Measurements from ENCODE around the gene TPRG1. TPM values are rescaled to one million over a fixed set of nuclear protein-coding genes. Genes with fewer than 3 reads are reported as not detected.

TPRG1 gene
- total and polyA plus RNA-seq, 9 of the 15 experiments (the other 6 are each of a cell fraction or from before 2014, with no cell fraction given), result 0.01 TPM; not detected in 8

- no peak overlapping the region for H3K4me3 ChIP-seq
- in situ Hi-C loops (cut with MboI) (no loop called here), intact Hi-C loops (cut with micrococcal nuclease) (no loop called here)
- WGBS (ENCODE audit: insufficient coverage, low coverage, missing lambda C conversion rate), result 3% methylated on average over 2 of the region's 3 CpGs
- no peaks in the 10 kb centered on the region for H3K36me3 ChIP-seq (ENCODE audit: control insufficient read depth, insufficient read depth, low read length)
- H3K9ac ChIP-seq (ENCODE audit: insufficient read depth in 1 of 2, low read depth in 2 of 2, low read length in 2 of 2), result no peak overlapping the region
- FAIRE-seq (no peak), DNase-seq (ENCODE audit: extremely low read depth in 1 of 4, low spot score in 3 of 4) (no peak), ATAC-seq (no peak)
- H3K79me2 ChIP-seq (ENCODE audit: control insufficient read depth, insufficient read depth, low read length), result no peaks in the 10 kb centered on the region
- no peaks in the 10 kb centered on the region for H3K9me3 ChIP-seq (replicated peaks; ENCODE audit: control insufficient read depth, insufficient read depth, low read depth, low read length)
- no peaks in the 10 kb centered on the region for H3K9me1 ChIP-seq (ENCODE audit: control insufficient read depth, insufficient read depth, low read length)
- H4K20me1 ChIP-seq (replicated peaks; ENCODE audit: control insufficient read depth, insufficient read depth, low read length), result no peaks in the 10 kb centered on the region
- no peaks in the 10 kb centered on the region for H3K4me1 ChIP-seq (replicated peaks in 1 of 2; ENCODE audit: control insufficient read depth in 2 of 2, insufficient read depth in 2 of 2, low read length in 2 of 2)
- ChIA-PET CTCF (ENCODE audit: low intra/inter-chr PET ratio) (no interaction called here), POLR2A (no interaction called here)
- H2AFZ ChIP-seq (ENCODE audit: low read depth, low read length), result no peak overlapping the region
- H3K27ac ChIP-seq (ENCODE audit: extremely low read depth, low read depth, low read length), result no peak overlapping the region
- BruUV-seq (replicated peaks), result no TSS peak
- H3K4me2 ChIP-seq (ENCODE audit: insufficient read depth, low read length), result no peak overlapping the region
- H3K27me3 ChIP-seq (ENCODE audit: control insufficient read depth in 2 of 2, insufficient read depth in 2 of 2, low read length in 2 of 2), result no peaks in the 10 kb centered on the region
- no peak for TF ChIP-seq ZNF407 (IDR thresholded peaks at IDR 0.05; ENCODE audit: low read depth)
- no peak for TF ChIP-seq HIVEP1 (CRISPR knock-in tag; IDR thresholded peaks at IDR 0.05)
- TF ChIP-seq FOXA3 (CRISPR knock-in tag; conservative IDR thresholded peaks at IDR 0.05 in 1 of 2, IDR thresholded peaks at IDR 0.05 in 1 of 2), result no peak
- TF ChIP-seq HMG20B (CRISPR knock-in tag; IDR thresholded peaks at IDR 0.05), result no peak
- TF ChIP-seq ZNF639 (CRISPR knock-in tag; conservative IDR thresholded peaks at IDR 0.05 in 1 of 2, IDR thresholded peaks at IDR 0.05 in 1 of 2), result no peak
- TF ChIP-seq HNRNPH1 (optimal IDR thresholded peaks at IDR 0.05; ENCODE audit: low read depth, low read length), result no peak
- no peak for TF ChIP-seq DLX4 (CRISPR knock-in tag; IDR thresholded peaks at IDR 0.05)
- TF ChIP-seq POLR2A (conservative IDR thresholded peaks at IDR 0.05), result no peak
- no peak for TF ChIP-seq MAFK (IDR thresholded peaks at IDR 0.05; ENCODE audit: low read length)
- TF ChIP-seq TSC22D4 (tag; IDR thresholded peaks at IDR 0.05), result no peak
- no peak for TF ChIP-seq HCFC1 (IDR thresholded peaks at IDR 0.05; ENCODE audit: low read depth, low read length)
- TF ChIP-seq FOXJ3 (CRISPR knock-in tag; IDR thresholded peaks at IDR 0.05), result no peak
- no peak for TF ChIP-seq ZNF584 (CRISPR knock-in tag; IDR thresholded peaks at IDR 0.05; ENCODE audit: low read depth)
- TF ChIP-seq ZNF561 (CRISPR knock-in tag; conservative IDR thresholded peaks at IDR 0.05), result no peak
- TF ChIP-seq EGR1 (conservative IDR thresholded peaks at IDR 0.05), result no peak
Measured at GRCh38 chr3:189282741-189283140, 111.0 kb downstream of the TPRG1 start.

Measured in K562 (cell line).